HG03469 (cell line): ENCODE data around the gene CATSPERZ.
"Not testable (repeated sequence)": the region's sequence is repeated elsewhere in the genome, so short reads cannot be mapped to it uniquely, and the experiment has no call there.

Source experiments
- ATAC-seq: cut with Tn5 transposase; IDR thresholded peaks from one replicate; pipeline ENCODE4 v1.9.1; 2021; ENCODE audit warnings: mild to moderate bottlenecking, moderate library complexity, moderate number of reproducible peaks; ENCODE audit not compliant: unreplicated experiment

CATSPERZ gene

GRCh38 chr11:64317325-64317960 is 17.3 kb downstream of the CATSPERZ start, which contains the start of gene TRMT112:
TSS of gene TRMT112 (minus strand) at chr11:64317559. CDS start at chr11:64317526, 33 bp downstream.
- peak; percentile 37 for ATAC-seq

GRCh38 chr11:64317961-64318765 is 18.0 kb downstream of the CATSPERZ start, which contains the start of gene PRDX5:
TSS of gene PRDX5 (plus strand) at chr11:64318121. CDS start at chr11:64318216, 95 bp downstream.
- peak; percentile 45 for ATAC-seq

GRCh38 chr11:64318766-64319761 is 18.9 kb downstream of the CATSPERZ start:
- ATAC-seq, result no peak

GRCh38 chr11:64320556-64320955 is 20.4 kb downstream of the CATSPERZ start:
- no peak for ATAC-seq

- no peak for ATAC-seq
Observed at GRCh38 chr11:64321026-64321425, 20.9 kb downstream of the CATSPERZ start.

GRCh38 chr11:64321533-64321932 is 21.4 kb downstream of the CATSPERZ start:
- no peak for ATAC-seq

GRCh38 chr11:64322925-64323260 is 22.7 kb downstream of the CATSPERZ start:
- no peak for ATAC-seq

- no peak for ATAC-seq
Observed at GRCh38 chr11:64323373-64323772, 23.2 kb downstream of the CATSPERZ start.

- not testable (repeated sequence) for ATAC-seq
Observed at GRCh38 chr11:64323984-64324383, 23.8 kb downstream of the CATSPERZ start.

GRCh38 chr11:64324692-64325469 is 24.7 kb downstream of the CATSPERZ start:
- ATAC-seq, result no peak

- no peak for ATAC-seq
Observed at GRCh38 chr11:64327375-64327774, 27.2 kb downstream of the CATSPERZ start.

- ATAC-seq, result no peak
Observed at GRCh38 chr11:64327993-64328392, 27.8 kb downstream of the CATSPERZ start.

- no peak for ATAC-seq
Observed at GRCh38 chr11:64330888-64331287, 30.7 kb downstream of the CATSPERZ start.

- no peak for ATAC-seq
Observed at GRCh38 chr11:64331569-64332371, 31.6 kb downstream of the CATSPERZ start.

GRCh38 chr11:64333556-64333955 is 33.4 kb downstream of the CATSPERZ start:
- ATAC-seq, result no peak

- peak; percentile 59 for ATAC-seq
Observed at GRCh38 chr11:64334764-64335735, 34.9 kb downstream of the CATSPERZ start.

- no peak for ATAC-seq
Observed at GRCh38 chr11:64337538-64338249, 37.5 kb downstream of the CATSPERZ start.

GRCh38 chr11:64338716-64339115 is 38.6 kb downstream of the CATSPERZ start:
- no peak for ATAC-seq
